NCI-H460 (cell line): ENCODE data around the gene AMPH. TPM values are rescaled to one million over a fixed set of nuclear protein-coding genes. Genes with fewer than 3 reads are reported as not detected.
"Not testable (repeated sequence)": the region's sequence is repeated elsewhere in the genome, so short reads cannot be mapped to it uniquely, and the experiment has no call there.

Experiments used
- DNase-seq: peaks from one replicate; pipeline ENCODE4 v3.0.0-alpha.2; 2016; ENCODE audit warnings: low read depth; ENCODE audit errors: extremely low read depth
- total RNA-seq: library from RNA; depleted of rRNA; stranded (reverse); fragments of >200 nt; shearing (Covaris generic); gene quantifications from 2 replicates; pipeline ENCODE4 v1.2.3, GENCODE V29; 2014

AMPH gene
- total RNA-seq, 1 experiment from 2014 or later = not detected

DNA sequence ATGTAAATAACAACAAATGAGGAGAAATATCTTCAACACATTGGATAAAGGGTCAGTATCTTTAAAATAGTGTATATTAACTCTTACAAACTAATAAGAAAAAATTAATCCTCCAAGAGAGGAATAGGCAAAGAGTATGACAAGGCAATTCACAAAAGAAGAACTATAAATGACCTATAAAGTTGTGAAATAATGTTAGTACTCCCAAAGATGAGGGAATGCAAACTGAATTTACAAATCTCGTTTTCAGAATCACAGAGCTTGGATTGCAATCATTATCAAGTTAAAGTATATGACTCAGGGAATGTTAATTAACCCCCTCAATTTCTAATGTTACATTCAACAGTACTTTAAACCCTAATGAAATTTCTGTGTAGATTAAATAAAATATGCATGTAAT lies 270.4 kb downstream of the AMPH start:
- no peak for DNase-seq

DNA sequence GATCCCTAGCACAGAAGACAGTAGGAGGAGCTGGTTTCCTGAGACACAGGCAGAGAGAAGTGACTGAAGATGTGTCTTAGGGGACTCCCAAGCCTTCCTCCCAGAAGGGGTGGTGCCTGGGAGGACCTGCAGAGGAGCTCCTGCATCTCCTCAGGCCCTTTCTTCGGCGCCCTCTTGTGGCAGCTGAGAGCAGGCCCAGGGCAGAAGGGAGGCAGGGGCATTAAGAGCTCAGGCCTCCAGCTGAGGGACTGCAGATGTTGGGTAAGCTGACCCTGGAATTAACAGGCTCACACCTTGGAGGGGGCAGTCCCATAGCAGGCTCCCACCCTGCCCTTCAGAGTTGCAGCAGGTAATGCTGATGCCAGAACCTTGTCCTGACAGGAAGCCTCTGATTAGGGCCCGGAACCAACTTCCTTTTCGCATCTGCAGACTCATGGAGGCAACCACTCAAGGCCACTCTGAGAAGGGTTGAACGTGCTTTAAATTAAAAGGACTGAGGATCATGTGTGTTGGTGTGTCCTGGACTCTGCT lies 272.0 kb downstream of the AMPH start:
- DNase-seq = peak; percentile 14

DNA sequence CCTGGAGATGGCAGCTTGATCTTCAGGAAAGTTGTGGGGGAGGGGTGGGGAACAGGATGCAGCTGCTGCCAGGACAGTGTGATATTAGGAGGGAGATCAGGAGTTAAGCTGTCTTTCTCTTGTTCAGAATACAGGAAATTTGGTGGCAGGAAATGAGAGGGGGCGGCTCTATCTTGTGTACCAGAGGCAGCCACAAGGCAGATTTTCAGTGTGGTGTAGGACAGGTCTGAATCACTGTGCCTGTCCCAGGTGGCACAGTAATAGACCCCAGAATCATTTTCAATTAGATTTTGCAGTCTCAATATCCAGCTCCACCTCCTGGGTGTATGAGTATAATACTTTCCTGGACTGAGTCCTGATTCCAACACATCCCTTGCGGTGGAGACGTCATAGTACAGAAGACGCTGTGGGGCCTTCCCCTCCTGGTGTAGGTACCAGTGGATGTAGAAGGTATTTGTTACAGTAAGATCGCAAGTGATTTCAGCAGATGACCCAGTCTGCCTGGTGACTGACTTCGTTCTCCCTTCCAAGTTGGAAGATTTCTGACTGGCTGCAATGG lies 272.8 kb downstream of the AMPH start:
- DNase-seq = not testable (repeated sequence)

DNA sequence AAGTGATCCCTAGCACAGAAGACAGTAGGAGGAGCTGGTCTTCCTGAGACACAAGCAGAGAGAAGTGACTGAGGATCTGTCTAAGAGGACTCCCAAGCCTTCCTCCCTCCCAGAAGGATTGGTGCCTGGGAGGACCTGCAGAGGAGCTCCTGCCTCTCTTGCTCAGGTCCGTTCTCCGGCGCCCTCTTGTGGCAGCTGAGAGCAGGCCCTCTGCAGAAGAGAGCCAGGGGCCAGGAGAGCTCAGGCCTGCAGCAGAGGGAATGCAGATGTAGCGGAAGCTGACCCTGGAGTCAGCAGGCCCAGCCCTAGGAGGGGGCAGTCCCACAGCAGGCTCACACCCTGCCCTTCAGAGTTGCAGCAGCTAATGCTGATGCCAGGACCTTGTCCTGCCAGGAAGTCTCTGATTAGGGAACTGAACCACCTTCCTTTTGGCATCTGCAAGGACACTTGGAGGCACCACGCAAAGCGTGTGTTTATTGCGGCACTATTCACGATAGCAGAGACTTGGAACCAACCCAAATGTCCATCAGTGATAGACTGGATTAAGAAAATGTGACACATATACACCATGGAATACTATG lies 276.8 kb downstream of the AMPH start:
- DNase-seq = peak; percentile 53

DNA sequence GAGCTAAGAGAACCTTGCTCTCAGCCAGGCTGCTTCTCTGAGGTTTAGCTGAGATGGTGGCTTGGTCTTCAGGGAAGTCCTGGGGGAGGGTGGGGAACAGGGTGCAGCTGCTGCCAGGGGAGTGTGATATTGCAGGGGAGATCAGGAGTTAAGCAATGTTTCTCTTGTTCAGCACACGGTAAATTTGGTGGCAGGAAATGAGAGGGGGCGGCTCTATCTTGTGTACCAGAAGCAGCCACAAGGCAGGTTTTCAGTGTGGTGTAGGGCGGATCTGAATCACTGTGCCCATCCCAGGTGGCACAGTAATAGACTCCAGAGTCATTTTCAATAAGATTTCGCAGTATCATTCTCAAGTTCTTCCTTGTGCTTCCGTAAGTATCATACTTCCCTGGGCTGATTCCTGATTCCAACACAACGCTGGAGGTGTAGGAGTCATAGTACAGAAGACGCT lies 277.7 kb downstream of the AMPH start:
- not testable (repeated sequence) for DNase-seq

DNA sequence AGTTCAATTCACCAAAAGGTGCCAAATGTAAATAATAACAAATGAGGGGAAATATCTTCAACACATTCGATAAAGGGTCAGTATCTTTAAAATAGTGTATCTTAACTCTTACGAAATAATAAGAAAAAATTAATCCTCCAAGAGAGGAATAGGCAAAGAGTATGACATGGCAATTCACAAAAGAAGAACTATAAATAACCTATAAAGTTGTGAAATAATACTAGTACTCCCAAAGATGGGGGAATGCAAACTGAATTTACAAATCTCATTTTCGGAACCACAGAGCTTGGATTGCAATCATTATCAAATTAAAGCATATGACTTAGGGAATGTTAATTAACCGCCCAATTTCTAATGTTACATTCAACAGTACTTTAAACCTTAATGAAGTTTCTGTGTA lies 279.6 kb downstream of the AMPH start:
- DNase-seq = no peak

DNA sequence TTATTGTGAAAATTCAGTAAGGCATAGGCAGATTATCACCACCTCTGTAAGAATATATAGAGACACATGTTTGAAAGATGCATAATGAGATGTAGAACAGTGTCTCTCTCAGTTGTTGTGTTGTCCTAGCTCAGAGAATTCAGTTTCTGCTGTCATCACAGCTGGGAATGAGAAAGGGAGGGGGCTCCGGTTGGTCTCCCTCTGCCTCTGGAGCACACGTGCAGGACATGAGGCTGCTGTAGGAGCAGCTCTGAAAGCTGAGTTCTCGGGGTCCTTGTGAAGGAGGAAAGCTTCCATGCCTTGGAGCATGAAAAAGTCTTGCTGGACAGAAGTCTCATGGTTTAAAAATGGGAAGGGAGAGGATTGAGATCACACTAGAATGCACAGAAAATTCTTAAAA lies 280.4 kb downstream of the AMPH start:
- not testable (repeated sequence) for DNase-seq

DNA sequence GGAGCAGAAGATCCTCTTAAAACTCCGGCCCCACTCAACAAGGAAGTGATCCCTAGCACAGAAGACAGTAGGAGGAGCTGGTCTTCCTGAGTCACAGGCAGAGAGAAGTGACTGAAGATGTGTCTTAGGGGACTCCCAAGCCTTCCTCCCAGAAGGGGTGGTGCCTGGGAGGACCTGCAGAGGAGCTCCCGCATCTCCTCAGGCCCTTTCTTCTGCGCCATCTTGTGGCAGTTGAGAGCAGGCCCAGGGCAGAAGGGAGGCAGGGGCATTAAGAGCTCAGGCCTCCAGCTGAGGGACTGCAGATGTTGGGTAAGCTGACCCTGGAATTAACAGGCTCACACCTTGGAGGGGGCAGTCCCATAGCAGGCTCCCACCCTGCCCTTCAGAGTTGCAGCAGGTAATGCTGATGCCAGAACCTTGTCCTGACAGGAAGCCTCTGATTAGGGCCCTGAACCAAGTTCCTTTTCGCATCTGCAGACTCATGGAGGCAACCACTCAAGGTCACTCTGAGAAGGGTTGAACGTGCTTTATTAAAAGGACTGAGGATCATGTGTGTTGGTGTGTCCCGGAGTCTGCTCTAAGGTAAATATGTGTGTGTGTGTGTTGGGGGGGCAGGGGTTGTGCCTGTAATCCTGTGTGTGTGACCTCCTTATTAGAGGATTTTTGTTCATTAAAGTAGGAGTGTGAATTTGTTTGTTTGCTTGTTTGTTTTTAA lies 281.1 kb downstream of the AMPH start:
- peak; percentile 28 for DNase-seq

DNA sequence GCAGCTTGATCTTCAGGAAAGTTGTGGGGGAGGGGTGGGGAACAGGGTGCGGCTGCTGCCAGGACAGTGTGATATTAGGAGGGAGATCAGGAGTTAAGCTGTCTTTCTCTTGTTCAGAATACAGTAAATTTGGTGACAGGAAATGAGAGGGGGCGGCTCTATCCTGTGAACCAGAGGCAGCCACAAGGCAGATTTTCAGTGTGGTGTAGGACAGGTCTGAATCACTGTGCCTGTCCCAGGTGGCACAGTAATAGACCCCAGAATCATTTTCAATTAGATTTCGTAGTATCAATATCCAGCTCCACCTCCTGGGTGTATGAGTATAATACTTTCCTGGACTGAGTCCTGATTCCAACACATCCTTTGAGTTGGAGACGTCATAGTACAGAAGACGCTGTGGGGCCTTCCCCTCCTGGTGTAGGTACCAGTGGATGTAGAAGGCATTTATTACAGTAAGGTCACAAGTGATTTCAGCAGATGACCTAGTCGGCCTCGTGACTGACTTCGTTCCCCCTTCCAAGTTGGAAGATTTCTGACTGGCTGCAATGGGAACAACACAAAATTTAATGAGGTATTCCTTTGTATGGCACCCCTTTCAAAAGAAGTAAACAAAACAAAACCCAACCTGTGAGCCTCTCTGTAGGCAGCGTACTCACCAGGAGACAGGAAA lies 281.9 kb downstream of the AMPH start:
- DNase-seq = not testable (repeated sequence)

DNA sequence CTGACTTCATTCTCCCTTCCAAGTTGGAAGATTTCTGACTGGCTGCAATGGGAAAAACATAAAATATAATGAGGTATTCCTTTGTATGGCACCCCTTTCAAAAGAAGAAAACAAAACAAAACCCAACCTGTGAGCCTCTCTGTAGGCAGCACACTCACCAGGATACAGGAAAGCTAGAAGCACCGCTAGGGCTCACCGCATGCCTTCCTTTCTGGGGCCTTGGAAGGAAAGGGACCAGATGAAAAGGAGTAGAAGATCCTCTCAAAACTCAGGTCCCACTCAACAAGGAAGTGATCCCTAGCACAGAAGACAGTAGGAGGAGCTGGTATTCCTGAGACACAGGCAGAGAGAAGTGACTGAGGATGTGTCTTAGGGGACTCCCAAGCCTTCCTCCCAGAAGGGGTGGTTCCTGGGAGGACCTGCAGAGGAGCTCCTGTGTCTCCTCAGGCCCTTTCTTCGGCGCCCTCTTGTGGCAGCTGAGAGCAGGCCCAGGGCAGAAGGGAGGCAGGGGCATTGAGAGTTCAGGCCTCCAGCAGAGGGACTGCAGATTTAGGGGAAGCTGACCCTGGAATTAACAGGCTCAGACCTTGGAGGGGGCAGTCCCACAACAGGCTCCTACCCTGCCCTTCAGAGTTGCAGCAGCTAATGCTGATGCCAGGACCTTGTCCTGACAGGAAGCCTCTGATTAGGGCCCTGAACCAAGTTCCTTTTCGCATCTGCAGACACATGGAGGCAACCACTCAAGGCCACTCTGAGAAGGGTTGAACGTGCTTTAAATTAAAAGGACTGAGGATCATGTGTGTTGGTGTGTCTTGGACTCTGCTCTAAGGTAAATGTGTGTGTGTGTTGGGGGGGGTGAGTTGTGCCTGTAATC lies 285.6 kb downstream of the AMPH start:
- peak; percentile 65 for DNase-seq

DNA sequence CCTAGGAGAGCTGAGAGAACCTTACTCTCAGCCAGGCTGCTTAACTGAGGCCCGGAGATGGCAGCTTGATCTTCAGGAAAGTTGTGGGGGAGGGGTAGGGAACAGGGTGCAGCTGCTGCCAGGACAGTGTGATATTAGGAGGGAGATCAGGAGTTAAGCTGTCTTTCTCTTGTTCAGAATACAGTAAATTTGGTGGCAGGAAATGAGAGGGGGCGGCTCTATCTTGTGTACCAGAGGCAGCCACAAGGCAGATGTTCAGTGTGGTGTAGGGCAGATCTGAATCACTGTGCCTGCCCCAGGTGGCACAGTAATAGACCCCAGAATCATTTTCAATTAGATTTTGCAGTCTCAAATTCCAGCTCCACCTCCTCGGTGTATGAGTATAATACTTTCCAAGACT lies 286.4 kb downstream of the AMPH start:
- not testable (repeated sequence) for DNase-seq

DNA sequence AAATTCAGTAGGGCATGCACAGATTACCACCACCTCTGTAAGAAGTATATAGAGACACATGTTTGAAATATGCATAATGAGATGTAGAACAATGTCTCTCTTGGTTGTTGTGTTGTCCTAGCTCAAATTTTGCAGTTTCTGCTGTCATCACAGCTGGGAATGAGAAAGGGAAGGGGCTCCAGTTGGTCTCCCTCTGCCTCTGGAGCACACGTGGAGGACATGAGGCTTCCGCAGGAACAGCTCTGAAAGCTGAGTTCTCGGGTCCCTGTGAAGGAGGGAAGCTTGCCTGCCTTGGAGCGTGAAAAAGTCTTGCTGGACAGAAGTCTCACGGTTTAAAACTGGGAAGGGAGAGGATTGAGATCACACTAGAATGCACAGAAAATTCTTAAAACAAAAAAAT lies 289.0 kb downstream of the AMPH start:
- DNase-seq = not testable (repeated sequence)

DNA sequence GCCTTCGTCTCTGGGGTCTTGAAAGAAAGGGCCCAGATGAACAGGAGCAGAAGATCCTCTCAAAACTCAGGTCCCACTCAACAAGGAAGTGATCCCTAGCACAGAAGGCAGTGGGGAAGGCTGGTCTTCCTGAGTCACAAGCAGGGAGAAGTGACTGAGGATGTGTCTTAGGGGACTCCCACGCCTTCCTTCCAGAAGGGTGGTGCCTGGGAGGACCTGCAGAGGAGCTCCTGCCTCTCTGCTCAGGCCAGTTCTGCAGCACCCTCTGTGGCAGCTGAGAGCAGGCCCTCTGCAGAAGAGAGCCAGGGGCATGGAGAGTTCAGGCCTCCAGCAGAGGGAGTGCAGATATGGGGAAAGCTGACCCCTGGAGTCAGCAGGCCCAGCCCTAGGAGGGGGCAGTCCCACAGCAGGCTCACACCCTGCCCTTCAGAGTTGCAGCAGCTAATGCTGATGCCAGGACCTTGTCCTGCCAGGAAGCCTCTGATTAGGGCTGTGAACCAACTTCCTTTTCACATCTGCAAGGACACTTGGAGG lies 289.9 kb downstream of the AMPH start:
- peak; percentile 16 for DNase-seq

DNA sequence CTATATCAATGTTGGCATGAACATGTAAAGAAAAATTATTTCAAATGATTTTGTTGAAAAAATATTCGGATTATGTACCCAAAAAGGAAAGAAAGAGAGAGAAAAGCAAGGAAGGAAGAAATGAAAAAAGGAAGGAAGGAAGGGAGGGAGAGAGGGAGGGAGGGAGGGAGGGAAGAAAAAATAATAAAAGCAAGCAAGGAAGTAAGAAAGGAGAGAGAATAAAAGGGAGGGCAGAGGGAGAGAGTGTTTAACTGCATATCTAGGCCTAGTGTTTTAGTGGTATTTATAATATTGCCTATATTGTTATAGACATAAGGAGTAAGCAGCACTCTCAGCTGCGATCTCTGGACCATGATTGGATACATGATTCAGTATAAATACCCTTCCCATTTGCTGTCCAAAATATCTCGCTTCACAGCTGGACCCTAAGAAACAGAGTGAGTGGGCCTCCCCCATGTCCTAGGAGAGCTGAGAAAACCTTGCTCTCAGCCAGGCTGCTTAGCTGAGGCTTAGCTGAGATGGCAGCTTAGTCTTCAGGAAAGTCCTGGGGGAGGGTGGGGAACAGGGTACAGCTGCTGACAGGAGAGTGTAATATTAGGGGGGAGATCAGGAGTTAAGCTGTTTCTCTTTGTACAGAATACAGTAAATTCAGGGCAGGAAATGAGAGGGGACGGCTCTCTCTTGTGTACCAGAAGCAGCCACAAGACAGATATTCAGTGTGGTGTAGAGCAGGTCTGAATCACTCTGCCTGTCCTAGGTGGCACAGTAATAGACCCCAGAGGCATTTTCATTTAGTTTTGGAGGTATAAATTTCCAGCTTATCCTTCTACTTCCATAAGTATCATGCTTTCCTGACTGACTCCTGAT lies 291.0 kb downstream of the AMPH start:
- no peak for DNase-seq

DNA sequence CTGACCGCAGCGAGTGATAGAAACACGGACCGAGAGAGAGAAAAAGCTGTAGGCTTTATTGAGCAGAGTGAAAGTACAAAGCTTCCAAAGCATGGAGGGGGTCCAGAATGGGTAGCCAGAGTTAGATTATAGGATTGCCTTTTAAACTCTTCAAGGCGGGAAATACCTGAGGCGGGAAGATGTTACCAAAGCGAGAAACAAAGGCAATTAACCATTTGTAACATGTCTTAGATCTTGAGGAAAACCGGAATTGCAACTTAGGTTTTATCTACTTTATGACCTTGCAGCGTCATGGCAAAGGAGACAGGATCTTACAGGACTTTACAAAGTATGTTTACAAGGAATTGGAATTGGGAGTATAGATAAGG lies 295.0 kb downstream of the AMPH start:
- DNase-seq = not testable (repeated sequence)

DNA sequence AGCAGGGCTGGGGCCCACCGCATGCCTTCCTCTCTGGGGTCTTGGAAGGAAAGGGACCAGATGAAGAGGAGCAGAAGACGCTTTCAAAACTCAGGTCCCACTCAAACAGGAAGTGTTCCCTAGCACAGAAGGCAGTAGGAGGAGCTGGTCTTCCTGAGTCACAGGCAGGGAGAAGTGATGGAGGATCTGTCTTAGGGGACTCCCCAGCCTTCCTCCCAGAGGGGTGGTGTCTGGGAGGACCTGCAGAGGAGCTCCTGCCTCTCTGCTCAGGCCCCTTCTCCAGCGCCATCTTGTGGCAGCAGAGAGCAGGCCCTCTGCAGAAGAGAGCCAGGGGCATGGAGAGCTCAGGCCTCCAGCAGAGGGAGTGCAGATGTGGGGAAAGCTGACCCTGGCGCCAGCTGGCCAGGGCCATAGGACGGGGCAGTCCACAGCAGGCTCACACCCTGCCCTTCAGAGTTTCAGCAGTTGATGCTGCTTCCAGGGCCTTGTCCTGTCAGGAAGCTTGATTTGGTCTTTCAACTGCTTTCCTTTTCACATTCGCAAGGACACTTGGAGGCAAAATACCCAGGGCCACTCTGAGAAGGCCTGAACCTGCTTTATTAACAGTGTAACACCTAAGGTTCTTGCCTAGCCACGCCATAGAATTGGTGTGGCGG lies 295.6 kb downstream of the AMPH start:
- peak; percentile 88 for DNase-seq

DNA sequence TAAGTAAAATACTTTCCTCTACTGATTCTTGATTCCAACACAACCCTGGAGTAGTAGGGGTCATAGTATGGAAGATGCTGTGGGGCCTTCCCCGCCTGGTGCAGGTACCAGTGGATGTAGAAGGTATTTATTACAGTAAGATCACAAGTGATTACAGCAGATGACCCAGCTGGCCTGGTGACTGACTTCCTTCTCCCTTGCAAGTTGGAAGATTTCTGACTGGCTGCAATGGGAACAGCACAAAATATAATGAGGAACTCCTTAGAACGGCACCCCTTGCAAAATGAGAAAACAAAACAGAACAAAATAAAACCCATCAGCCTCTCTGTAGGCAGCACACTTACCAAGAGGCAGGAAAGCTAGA lies 296.1 kb downstream of the AMPH start:
- no peak for DNase-seq

DNA sequence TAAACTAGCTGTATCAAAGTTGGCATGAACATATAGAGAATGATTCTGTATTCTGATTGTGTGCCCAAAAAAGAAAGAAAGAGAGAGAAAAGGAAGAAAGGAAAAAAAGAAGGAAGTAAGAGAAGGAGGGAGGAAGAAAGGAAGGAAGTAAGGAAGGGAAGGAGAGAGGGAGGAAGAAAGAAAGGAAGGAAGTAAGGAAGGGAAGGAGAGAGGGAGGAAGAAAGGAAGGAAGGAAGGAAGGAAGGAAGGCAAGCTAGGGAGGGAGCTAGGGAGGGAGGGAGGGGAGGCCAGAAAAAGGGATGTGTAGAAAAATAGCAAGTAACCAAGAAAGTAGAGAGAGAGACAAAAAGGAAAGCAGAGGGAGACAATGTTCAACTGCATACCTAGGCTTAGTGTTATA lies 297.0 kb downstream of the AMPH start:
- no peak for DNase-seq
